ENCODE results near the gene IL15.

GRCh38 chr4:141746026-141746425 is 109.6 kb downstream of the IL15 start:
- TF ChIP-seq EGR1 (IDR thresholded peaks at IDR 0.05) (no peak), REST (IDR thresholded peaks at IDR 0.05; ENCODE audit: low read depth) (no peak), ZBTB7A (IDR thresholded peaks at IDR 0.05; ENCODE audit: low read depth) (no peak), CREB1 (IDR thresholded peaks at IDR 0.05; ENCODE audit: low read depth) (no peak), NFIC (IDR thresholded peaks at IDR 0.05) (no peak), TEAD4 (IDR thresholded peaks at IDR 0.05) (no peak)
